Measurements from ENCODE around the gene RABGAP1. TPM values are rescaled to one million over a fixed set of nuclear protein-coding genes. Genes with fewer than 3 reads are reported as not detected.

The RABGAP1 gene
- total and polyA plus RNA-seq, 9 donors: 27.1 to 64.8 (median 59.0) TPM

GRCh38 chr9:123053046-123053445, 112.2 kb downstream of the RABGAP1 start:
- Histone ChIP-seq H3K9me3 (no peaks in the 10 kb centered on the region), H3K4me1 (ENCODE audit: insufficient read depth) (peaks cover 4% of the 10 kb centered on the region), H3K4me3 (no peak overlapping the region), H3K27ac (no peak overlapping the region), H3K36me3 (no peaks in the 10 kb centered on the region), H3K27me3 (no peaks in the 10 kb centered on the region)
- intact Hi-C loops (cut with DNase I): no loop called here
- no peak for TF ChIP-seq EP300 (IDR thresholded peaks at IDR 0.05)
- no peak for TF ChIP-seq CTCF (IDR thresholded peaks at IDR 0.05)
- TF ChIP-seq POLR2A (IDR thresholded peaks at IDR 0.05): no peak
- DNase-seq: no peak

GRCh38 chr9:123053711-123054110, 112.9 kb downstream of the RABGAP1 start:
- Histone ChIP-seq H3K27ac (no peak overlapping the region), H3K4me1 (ENCODE audit: insufficient read depth) (peaks cover 4% of the 10 kb centered on the region), H3K27me3 (no peaks in the 10 kb centered on the region), H3K9me3 (no peaks in the 10 kb centered on the region), H3K4me3 (no peak overlapping the region), H3K36me3 (no peaks in the 10 kb centered on the region)
- WGBS, 3 donors: 16 to 33% (median 22%) methylated on average over 2 of the region's 2 CpGs
- DNase-seq: no peak
- intact Hi-C loops (cut with DNase I): no loop called here
- TF ChIP-seq POLR2A (IDR thresholded peaks at IDR 0.05) (no peak), EP300 (IDR thresholded peaks at IDR 0.05) (no peak), CTCF (IDR thresholded peaks at IDR 0.05) (no peak)

GRCh38 chr9:123058834-123059233, 118.0 kb downstream of the RABGAP1 start:
- no peaks in the 10 kb centered on the region for H3K9me3 ChIP-seq
- TF ChIP-seq CTCF (IDR thresholded peaks at IDR 0.05) (no peak), EP300 (IDR thresholded peaks at IDR 0.05) (peak; percentile 33), POLR2A (IDR thresholded peaks at IDR 0.05) (no peak)
- H3K4me1 ChIP-seq (ENCODE audit: insufficient read depth): peaks cover 7% of the 10 kb centered on the region

GRCh38 chr9:123059472-123060220, 118.8 kb downstream of the RABGAP1 start:
- no peak overlapping the region for H3K27ac ChIP-seq
- WGBS, 3 donors: 83 to 91% (median 88%) methylated on average over 9 of the region's 9 CpGs
- TF ChIP-seq EP300 (IDR thresholded peaks at IDR 0.05): no peak
- TF ChIP-seq POLR2A (IDR thresholded peaks at IDR 0.05): no peak
- no peak for TF ChIP-seq CTCF (IDR thresholded peaks at IDR 0.05)
- no peak overlapping the region for H3K4me3 ChIP-seq
- intact Hi-C loops (cut with DNase I): no loop called here
- no peaks in the 10 kb centered on the region for H3K27me3 ChIP-seq
- peaks cover 7% of the 10 kb centered on the region for H3K4me1 ChIP-seq (ENCODE audit: insufficient read depth)
- DNase-seq: no peak
- no peaks in the 10 kb centered on the region for H3K36me3 ChIP-seq
- no peaks in the 10 kb centered on the region for H3K9me3 ChIP-seq

More at GRCh38 chr9:123058834-123059233, 118.0 kb downstream of the RABGAP1 start:
- Histone ChIP-seq H3K27me3 (no peaks in the 10 kb centered on the region), H3K4me3 (no peak overlapping the region), H3K27ac (no peak overlapping the region), H3K36me3 (no peaks in the 10 kb centered on the region)
- intact Hi-C loops (cut with DNase I): no loop called here
- WGBS, 3 donors: 72 to 87% (median 74%) methylated on average over 1 of the region's 1 CpG
- DNase-seq: no peak
